GM19099 (cell line): Measurements from ENCODE around the gene ST6GAL1.

Experiments used
- POLR2A ChIP-seq: IDR thresholded peaks from 3 replicates; pipeline ENCODE4 v1.6.1; 2011; ENCODE audit warnings: low read depth; ENCODE audit not compliant: insufficient read length; ENCODE audit errors: extremely low read depth

The ST6GAL1 gene

DNA sequence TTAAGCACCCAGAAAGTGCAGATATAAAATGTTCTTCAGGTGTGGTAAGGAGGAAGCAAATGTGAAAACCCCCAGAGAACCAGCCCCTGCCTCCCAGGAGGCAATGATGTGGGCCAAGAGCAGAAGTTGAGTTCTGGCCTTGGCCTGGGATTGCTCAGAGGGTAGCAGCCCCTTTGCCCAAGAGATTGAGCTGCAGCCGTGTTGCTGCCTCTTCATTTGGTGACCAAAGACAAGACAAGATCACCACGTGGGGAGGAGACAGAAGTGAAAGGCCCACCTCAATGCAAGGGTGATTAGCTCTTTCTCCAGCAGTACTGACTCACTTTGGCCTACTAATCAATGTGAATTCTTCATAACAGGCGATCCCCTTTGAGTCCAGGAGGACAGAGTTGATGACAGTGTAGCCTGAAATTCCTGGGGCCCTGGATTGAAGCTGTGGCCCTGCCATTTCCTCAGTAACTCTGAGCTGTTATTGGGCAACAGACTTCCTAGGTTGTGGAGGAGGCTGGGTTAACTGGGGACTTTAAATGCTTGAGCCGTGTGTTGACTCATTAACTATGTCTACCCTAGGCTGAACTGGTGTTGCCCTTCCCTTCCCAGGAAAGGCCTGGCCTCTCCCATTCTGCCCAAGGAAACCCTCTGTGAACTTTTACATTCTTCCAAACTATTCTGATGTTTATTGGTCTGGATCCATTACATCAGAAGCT is 86.5 kb downstream of the ST6GAL1 start:
- TF ChIP-seq POLR2A, result no peak

DNA sequence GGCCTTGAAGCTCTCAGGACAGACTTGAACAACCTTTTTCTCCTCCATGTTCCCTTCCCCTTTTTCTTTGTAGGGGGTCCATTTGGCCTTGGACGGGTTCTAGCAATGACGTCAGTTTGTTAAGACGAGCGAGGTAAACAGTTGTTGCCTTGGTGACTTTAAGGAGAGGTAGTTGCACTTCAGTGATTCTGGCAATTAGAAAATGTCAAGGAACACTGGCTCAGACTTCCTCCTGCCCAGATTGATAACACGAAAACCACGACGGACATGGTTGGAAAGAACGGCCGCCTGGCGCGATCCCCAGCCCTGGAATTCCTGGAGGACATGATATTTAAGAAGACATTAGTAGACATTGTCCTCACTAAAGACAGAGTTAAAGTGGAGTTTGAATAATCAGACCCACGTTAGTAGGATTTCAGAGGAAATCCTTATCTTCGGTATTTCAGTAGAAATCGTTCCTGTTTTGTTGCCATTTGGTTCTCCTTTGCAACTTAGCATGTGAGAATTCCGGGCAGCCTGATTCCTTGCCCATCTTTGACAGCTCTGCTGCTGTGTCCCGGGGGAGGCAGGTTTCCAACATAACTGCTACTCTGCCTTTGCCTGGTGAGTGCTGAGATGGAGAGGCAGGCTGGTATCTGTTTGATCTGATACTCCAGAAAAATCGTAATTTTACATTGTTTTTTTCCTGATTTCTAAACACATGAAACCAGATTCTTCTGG is 87.3 kb downstream of the ST6GAL1 start:
- TF ChIP-seq POLR2A, result no peak

DNA sequence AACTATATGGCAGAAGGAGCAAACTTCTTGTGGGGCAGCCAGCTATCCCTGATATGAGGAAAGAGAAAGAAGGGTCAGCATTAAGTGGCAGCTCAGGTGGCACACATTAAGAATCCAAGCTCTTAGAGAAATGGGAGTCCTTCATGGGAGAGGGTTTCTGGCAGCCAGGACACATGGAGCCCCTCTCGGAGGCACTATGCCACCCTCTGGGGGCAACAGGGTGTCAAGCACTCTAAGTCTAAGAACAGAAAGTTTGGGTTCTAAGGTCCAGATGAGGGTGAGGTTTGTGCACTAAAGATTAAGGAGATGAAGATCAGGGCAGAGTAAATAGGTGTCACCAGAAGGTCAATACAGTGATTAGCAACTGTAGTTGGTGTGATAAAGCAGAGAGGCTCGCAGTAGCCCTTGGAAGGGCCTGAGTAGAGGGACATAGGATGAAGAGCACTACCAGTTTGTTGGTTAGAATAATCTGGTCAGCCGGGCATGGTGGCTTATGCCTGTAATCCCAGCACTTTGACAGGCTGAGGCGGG is 89.3 kb downstream of the ST6GAL1 start:
- TF ChIP-seq POLR2A, result no peak

DNA sequence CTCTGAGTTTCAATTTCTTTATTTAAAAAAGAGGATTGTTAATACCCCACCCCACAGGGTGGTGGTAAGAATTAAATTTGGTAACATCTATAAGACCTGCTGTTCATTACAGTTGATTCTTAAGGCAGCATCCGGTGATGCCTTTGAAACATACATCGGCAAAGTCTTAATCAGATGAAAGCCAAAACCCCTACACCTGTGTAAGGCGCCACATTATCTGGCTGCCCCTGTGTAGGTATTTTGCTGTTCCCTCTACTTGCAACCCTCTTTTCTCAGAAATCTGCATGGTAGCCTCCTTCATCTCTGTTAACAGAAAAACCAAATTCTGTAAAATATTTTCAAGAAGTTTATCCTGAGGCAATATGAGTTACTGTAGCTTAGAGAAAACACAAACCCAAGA is 90.0 kb downstream of the ST6GAL1 start:
- TF ChIP-seq POLR2A, result no peak

DNA sequence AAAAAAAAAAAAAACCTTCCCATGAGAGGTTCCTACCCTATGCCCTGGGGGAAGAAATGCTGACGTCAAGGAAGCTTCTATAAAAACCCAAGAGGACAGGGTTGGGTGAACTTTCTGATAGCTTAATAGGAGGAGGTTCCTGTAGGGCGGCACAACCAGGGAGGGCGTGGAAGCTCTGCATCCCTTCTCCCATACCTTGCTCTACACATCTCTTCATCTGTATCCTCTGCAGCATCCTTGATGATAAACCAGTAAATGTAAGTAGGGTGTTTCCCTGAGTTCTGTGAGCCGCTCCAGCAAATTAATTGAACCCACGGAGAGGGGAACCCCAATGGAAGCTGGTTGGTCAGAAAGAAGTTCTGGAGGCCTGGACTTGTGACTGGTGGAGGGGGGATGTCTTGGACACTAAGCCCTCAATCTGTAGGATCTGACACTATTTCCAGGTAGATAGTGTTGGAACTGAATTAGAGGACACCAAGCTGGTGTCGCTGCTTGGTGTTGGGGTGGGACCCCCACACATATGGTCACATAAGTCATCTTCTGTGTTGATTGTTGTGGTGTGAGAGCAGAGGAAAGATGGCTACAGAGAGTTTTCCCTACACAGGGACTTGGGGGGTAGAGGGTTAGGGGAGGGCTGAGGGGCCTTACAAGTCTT is 91.5 kb downstream of the ST6GAL1 start:
- peak; percentile 81 for TF ChIP-seq POLR2A

DNA sequence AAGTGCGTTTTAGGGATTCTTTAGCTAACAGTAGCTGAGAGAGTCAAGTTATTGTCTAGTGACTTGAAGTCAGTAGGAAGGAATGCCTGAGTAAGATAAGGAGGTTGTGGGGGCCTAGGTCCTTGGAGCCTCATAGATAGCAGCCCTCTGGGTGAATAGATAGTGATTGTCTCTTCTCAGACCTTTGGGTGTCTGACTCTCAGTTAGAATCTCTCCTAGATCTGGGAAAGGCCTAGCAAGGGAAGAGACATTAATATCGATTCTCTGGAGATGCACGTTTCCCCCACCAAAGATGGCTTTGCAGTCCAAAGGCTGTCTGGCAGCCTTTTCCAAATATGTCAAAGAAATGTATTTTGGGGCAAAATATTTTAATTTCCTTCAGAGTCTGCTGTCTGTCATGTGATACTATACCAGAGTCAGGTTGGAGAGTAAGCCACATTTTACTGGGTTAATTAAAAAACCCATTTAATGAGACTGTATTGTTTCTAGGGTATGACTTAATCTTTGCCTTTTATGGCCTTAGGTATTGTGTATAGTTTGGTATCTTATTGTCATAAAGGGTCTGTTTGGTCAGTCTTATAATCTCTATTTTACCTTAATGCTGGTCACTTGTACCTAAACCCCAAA is 92.2 kb downstream of the ST6GAL1 start:
- no peak for TF ChIP-seq POLR2A

DNA sequence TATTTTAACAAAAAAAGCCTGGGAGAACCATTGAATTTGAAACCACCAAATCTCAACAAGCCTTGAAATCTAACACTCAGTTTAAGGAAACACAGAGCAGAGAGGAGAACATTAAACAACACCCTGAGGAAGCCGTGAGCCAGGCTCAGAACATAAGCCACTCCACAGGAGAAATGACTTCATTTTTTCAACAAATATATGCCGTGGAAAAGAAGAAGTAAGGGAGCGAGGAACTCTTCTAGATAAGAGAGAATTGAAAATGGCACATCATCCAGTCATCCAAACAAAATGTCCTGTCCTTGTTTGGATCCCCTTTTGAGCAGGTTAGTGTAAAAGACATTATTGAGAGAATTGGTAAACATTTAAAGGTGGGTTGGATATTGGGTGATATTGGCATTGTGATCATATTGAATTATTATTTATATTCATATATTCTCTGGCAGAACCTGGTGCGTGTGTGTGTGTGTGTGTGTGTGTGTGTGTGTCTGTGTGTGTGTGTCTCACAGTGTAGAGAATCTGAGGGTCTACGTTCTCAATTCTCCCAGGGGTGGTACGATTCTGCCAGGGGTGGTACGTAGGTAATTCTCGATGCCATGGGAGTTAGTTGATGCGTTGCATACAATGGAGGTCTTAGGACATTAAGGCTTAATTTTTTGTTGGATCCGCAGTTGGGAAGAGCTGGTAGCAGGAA is 94.4 kb downstream of the ST6GAL1 start:
- TF ChIP-seq POLR2A, result peak; percentile 34

DNA sequence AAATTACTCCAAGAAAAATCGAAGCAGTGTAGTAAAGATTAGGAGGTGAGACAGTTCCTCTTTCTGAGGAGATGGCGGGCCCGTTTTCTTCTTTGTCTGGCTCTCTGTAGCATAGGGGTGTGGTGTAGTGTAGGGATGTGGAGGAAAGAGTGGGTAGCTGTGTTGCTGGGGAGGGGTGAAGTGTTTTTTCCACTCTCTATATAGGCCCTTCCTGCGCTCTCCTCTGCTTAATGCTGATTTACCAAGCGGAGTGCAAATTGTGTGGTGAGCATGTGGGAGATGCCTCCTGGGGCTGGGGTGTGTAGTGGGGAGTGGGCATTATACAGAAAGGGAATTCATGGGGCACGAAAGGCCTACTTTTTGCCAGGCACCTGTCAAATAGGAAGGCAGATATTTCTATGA is 94.9 kb downstream of the ST6GAL1 start:
- TF ChIP-seq POLR2A, result no peak

DNA sequence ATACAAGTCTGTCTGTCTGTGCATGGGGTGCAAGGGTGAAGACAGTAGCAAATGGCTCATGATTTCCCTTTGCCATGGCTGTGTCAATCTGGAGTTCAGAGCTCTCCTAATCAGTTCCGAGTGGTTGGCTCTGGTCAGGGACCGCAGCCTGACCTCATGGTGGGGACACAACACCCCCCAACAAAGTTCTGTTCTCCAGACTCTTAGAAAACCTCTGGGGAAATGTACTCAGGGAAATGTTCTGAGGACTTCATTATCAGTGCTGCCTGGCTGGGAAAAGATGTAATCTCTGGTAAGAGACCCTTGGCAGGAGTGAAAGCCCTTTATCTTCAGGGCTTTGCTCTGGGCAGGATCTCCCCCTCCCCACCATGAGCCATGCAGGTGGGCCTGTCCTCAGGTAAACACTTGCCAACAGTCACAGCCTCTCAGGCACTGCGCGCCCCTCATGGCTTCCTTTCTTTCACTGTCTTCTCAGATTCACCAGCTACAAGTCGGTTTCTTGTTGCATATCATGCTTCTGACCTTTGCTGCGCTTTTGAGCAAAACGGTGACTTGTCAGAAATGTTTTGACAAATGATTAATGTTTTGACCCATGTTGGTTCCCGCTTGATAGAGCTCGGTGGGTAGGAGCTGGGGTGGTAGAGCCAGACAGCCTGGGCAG is 95.5 kb downstream of the ST6GAL1 start:
- TF ChIP-seq POLR2A, result peak; percentile 40

DNA sequence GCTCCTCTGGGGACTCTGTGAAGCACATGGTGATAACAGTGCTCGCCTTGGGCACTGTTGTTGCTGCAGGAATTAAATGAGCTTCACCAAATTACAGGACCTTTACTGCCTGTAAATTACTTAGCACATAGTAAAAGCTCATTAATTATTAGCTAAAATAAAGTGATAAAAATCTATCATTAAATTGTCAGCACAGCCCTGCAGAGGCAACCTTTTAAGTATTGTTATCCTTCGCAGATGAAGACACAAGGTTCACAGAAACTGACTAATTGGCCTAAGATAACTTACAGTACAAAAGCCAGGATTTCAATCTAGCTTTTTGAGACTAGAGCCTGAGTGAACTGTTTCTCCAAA is 96.0 kb downstream of the ST6GAL1 start:
- no peak for TF ChIP-seq POLR2A

DNA sequence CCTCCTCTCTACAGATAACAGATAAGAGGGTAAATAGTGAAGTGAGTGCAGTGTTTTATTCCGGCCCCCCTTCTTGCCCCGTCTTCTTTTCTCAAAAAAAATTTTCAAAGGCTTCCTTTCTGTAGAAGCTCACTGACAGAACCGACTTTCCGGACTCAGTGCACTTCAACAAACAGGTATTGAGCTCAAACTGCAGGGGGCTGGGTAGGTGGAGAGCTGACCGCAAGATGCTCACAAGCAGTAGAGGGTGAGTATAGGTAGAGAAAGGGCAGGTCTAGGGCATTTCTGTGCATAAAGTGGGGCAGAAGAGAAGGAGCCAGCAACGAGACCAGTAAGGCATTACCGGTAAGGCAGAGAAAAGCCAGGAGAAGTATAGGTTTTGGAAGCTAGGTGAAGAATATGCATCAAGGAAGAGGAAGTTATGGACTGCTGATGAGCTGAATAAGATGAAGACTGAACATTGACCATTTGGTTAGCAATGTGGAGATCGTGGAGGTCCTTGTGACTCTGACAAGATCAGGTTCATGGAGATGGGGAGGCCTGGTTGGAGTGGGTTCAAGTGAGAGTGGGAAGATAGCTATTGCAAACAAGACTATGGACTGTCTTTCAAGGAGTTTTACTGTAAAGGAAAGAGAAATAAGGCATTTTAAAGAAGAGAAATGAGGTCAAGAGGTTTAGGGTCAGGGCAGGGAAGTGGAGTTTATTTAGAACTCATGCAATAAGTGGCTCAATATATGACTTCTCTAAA is 97.4 kb downstream of the ST6GAL1 start:
- no peak for TF ChIP-seq POLR2A

DNA sequence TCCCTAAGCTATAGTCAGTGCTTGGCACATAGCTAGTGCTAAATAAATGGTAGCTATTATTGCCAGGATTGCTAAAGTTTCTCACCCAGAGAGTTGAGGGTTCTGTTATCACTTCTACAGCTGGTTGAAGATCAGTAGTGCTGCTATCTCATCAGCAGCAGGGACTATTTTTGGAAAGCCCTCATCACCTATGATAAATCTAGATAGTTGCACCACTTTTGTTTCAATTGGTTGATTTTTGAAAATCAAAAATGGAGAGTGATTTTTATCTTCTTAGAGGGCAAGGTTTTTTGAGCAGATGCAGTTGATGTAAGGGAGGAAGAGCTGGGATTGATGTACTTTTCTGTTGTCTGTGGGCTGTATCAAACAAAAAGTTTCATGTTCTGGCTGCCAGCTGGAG is 101.6 kb downstream of the ST6GAL1 start:
- TF ChIP-seq POLR2A, result no peak

DNA sequence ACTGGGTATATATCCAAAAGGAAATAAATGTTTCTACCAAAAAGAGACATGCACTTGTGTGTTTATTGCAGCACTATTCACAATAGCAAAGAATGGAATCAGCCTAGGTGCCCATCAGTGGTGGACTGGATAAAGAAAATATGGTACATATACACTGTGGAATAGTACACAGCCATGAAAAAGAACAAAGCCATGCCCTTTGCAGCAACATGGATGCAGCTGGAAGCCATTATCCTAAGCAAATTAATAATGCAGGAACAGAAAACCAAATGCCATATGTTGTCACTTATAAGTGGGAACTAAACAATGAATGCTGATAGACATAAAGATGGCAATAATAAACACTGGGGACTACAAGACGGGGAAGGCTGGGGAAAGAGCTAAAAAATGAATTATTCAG is 106.1 kb downstream of the ST6GAL1 start:
- TF ChIP-seq POLR2A, result no peak
